ENCODE measurements around the gene TBX10.

DNA sequence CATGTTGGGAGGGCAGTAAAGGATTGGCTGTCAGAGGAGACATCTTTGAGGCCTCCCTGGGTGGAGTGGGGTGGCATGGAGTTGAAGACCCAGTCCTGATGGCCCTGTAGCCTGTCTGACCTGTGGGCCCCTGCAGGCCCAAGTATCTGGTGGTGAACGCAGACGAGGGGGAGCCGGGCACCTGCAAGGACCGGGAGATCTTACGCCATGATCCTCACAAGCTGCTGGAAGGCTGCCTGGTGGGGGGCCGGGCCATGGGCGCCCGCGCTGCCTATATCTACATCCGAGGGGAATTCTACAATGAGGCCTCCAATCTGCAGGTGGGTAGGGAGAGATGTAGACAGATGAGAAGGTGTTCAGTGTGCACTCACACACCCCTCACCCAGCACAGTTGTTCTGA lies 30.2 kb downstream of the TBX10 start:
- TF ChIP-seq, protein P1, sequence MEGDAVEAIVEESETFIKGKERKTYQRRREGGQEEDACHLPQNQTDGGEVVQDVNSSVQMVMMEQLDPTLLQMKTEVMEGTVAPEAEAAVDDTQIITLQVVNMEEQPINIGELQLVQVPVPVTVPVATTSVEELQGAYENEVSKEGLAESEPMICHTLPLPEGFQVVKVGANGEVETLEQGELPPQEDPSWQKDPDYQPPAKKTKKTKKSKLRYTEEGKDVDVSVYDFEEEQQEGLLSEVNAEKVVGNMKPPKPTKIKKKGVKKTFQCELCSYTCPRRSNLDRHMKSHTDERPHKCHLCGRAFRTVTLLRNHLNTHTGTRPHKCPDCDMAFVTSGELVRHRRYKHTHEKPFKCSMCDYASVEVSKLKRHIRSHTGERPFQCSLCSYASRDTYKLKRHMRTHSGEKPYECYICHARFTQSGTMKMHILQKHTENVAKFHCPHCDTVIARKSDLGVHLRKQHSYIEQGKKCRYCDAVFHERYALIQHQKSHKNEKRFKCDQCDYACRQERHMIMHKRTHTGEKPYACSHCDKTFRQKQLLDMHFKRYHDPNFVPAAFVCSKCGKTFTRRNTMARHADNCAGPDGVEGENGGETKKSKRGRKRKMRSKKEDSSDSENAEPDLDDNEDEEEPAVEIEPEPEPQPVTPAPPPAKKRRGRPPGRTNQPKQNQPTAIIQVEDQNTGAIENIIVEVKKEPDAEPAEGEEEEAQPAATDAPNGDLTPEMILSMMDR (IDR thresholded peaks at IDR 0.05; ENCODE audit: low read depth, low read length, poor library complexity, severe bottlenecking), result no peak
- TF ChIP-seq EZH2phosphoT487 (IDR thresholded peaks at IDR 0.05; ENCODE audit: borderline replicate concordance, low read length), result no peak
